Osteoblast (primary cell): Measurements from ENCODE around the gene CALR. TPM values are rescaled to one million over a fixed set of nuclear protein-coding genes. Genes with fewer than 3 reads are reported as not detected.

Experiments
- DNase-seq: peaks from one replicate; pipeline ENCODE4 v3.0.0; 2011; ENCODE audit warnings: low spot score, mixed read lengths; ENCODE audit not compliant: insufficient read length; ENCODE audit errors: missing footprints
- H2AFZ ChIP-seq: 2 replicates; pipeline ENCODE4 v1.6.0; 2011; ENCODE audit warnings: mild to moderate bottlenecking, low read length
- H3K27ac ChIP-seq: 2 replicates; pipeline ENCODE4 v1.5.1; 2011; ENCODE audit warnings: mild to moderate bottlenecking, low read depth, low read length, moderate library complexity
- H3K27me3 ChIP-seq: 2 replicates; pipeline ENCODE4 v1.6.0; 2012; ENCODE audit warnings: mild to moderate bottlenecking, control low read depth, inconsistent platforms, low read length, moderate library complexity; ENCODE audit not compliant: insufficient read depth
- H3K36me3 ChIP-seq: 2 replicates; pipeline ENCODE4 v1.5.1; 2011; ENCODE audit warnings: mild to moderate bottlenecking, low read length, control low read depth, moderate library complexity; ENCODE audit not compliant: insufficient read depth
- H3K4me1 ChIP-seq: 2 replicates; pipeline ENCODE4 v1.5.1; 2011; ENCODE audit warnings: mild to moderate bottlenecking, low read length, control low read depth, moderate library complexity; ENCODE audit not compliant: insufficient read depth
- H3K4me2 ChIP-seq: 2 replicates; pipeline ENCODE4 v1.6.0; 2011; ENCODE audit warnings: mild to moderate bottlenecking, low read length; ENCODE audit not compliant: insufficient read depth
- H3K4me3 ChIP-seq: fragments of 200-600 bp; sonication (generic); 3 replicates; pipeline ENCODE4 v1.5.1; 2012; ENCODE audit warnings: mild to moderate bottlenecking, low read length, inconsistent platforms; ENCODE audit not compliant: insufficient read depth
- H3K79me2 ChIP-seq: 2 replicates; pipeline ENCODE4 v1.6.0; 2012; ENCODE audit warnings: mild to moderate bottlenecking, low read length, control low read depth, inconsistent platforms; ENCODE audit not compliant: insufficient read depth
- H3K9me3 ChIP-seq: 2 replicates; pipeline ENCODE4 v1.5.1; 2011; ENCODE audit warnings: low read depth, low read length, control low read depth
- H4K20me1 ChIP-seq: 2 replicates; pipeline ENCODE4 v1.6.0; 2012; ENCODE audit warnings: mild to moderate bottlenecking, low read length, control low read depth; ENCODE audit not compliant: insufficient read depth
- CTCF ChIP-seq: IDR thresholded peaks from 2 replicates; pipeline ENCODE4 v1.5.1; 2011; ENCODE audit warnings: mild to moderate bottlenecking, low read depth, low read length, moderate library complexity; ENCODE audit errors: extremely low read depth
- total RNA-seq: library from RNA; depleted of rRNA; stranded (reverse); fragments of >200 nt; gene quantifications from 2 replicates; pipeline ENCODE4 v1.2.3, GENCODE V29; 2012

Gene CALR
- total RNA-seq, 1 donor: 1,685 TPM

- Histone ChIP-seq H3K27ac (peak overlapping the region; percentile 87), H2AFZ (no peak overlapping the region), H3K9me3 (no peaks in the 10 kb centered on the region), H3K4me1 (peaks cover 29% of the 10 kb centered on the region), H3K4me2 (peak overlapping the region; percentile 93), H3K36me3 (peaks cover 55% of the 10 kb centered on the region), H3K27me3 (no peaks in the 10 kb centered on the region), H3K79me2 (peaks cover 50% of the 10 kb centered on the region), H4K20me1 (peaks cover 51% of the 10 kb centered on the region), H3K4me3 (peak overlapping the region; percentile 100)
- TF ChIP-seq CTCF: no peak
- DNase-seq: peak; percentile 10
Observed at GRCh38 chr19:12939975-12940423, 1.6 kb downstream of the CALR start.

GRCh38 chr19:12940897-12941296 lies 2.5 kb downstream of the CALR start:
- Histone ChIP-seq H4K20me1 (peaks cover 54% of the 10 kb centered on the region), H2AFZ (no peak overlapping the region), H3K4me2 (peak overlapping the region; percentile 93), H3K79me2 (peaks cover 50% of the 10 kb centered on the region), H3K36me3 (peaks cover 59% of the 10 kb centered on the region), H3K4me1 (peaks cover 29% of the 10 kb centered on the region), H3K27ac (peak overlapping the region; percentile 87), H3K27me3 (no peaks in the 10 kb centered on the region), H3K9me3 (no peaks in the 10 kb centered on the region), H3K4me3 (peak overlapping the region; percentile 100)
- TF ChIP-seq CTCF: no peak
- peak; percentile 3 for DNase-seq

GRCh38 chr19:12943437-12944044 lies 5.1 kb downstream of the CALR start:
- H2AFZ ChIP-seq: no peak overlapping the region
- H3K4me3 ChIP-seq: no peak overlapping the region
- H3K36me3 ChIP-seq: peaks cover 69% of the 10 kb centered on the region
- peak overlapping the region; percentile 9 for H3K4me2 ChIP-seq
- peak; percentile 66 for DNase-seq
- H3K27ac ChIP-seq: peak overlapping the region; percentile 7
- H4K20me1 ChIP-seq: peaks cover 58% of the 10 kb centered on the region
- TF ChIP-seq CTCF: no peak
- peaks cover 27% of the 10 kb centered on the region for H3K4me1 ChIP-seq
- no peaks in the 10 kb centered on the region for H3K27me3 ChIP-seq
- peaks cover 73% of the 10 kb centered on the region for H3K79me2 ChIP-seq
- H3K9me3 ChIP-seq: no peaks in the 10 kb centered on the region

- Histone ChIP-seq H3K79me2 (peaks cover 73% of the 10 kb centered on the region), H2AFZ (no peak overlapping the region), H3K27ac (peak overlapping the region; percentile 81), H3K4me2 (no peak overlapping the region), H3K4me3 (no peak overlapping the region), H3K36me3 (peaks cover 75% of the 10 kb centered on the region), H4K20me1 (peaks cover 51% of the 10 kb centered on the region), H3K4me1 (peaks cover 27% of the 10 kb centered on the region), H3K27me3 (no peaks in the 10 kb centered on the region), H3K9me3 (no peaks in the 10 kb centered on the region)
- DNase-seq: peak; percentile 50
- no peak for TF ChIP-seq CTCF
Observed at GRCh38 chr19:12944104-12944674, 5.8 kb downstream of the CALR start.
